ENCODE data around the gene THEMIS2. TPM values are rescaled to one million over a fixed set of nuclear protein-coding genes. Genes with fewer than 3 reads are reported as not detected.

THEMIS2 gene
- total and polyA plus RNA-seq, 2 experiments from 2014 or later = 0.92 to 1.7 TPM

DNA sequence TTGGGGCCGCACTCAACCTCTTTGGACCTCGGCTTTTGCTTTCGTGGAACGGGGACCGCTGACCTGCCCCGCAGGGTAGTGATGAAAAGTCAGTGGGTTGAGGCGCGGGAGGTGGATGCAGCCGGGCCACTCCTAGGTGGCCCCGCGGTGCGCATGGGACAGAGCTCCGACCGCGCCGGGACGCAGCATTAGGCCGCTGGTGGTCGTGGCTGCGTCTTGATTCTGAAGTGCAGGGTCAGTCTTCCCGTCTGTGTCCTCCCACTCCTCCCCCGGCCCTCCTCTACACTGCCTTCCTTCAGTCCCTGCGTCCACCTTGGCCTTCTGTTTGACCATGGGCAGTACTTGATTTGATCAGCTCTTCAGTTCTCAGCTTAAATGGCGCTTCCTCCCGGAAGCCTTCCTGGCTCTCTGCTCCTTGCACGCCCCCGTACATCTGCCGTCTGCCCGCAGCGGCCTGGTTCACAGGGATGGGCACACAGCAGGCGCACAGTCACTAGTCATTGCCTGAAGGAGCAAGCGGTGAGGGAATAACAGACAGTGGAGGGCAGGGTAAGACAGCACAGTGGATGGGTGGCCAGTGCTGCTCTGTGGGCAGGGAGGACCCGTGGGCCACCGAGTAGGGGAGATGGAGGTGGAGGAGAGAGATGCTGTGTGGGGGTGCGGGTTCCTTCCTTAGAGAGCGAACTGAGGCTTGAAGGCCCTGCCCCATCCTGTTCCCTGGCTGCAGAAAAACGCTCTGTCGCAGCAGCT, 633 bp downstream of the THEMIS2 start:
- H3K27ac ChIP-seq = no peak overlapping the region
- TF ChIP-seq, protein P1, sequence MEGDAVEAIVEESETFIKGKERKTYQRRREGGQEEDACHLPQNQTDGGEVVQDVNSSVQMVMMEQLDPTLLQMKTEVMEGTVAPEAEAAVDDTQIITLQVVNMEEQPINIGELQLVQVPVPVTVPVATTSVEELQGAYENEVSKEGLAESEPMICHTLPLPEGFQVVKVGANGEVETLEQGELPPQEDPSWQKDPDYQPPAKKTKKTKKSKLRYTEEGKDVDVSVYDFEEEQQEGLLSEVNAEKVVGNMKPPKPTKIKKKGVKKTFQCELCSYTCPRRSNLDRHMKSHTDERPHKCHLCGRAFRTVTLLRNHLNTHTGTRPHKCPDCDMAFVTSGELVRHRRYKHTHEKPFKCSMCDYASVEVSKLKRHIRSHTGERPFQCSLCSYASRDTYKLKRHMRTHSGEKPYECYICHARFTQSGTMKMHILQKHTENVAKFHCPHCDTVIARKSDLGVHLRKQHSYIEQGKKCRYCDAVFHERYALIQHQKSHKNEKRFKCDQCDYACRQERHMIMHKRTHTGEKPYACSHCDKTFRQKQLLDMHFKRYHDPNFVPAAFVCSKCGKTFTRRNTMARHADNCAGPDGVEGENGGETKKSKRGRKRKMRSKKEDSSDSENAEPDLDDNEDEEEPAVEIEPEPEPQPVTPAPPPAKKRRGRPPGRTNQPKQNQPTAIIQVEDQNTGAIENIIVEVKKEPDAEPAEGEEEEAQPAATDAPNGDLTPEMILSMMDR (IDR thresholded peaks at IDR 0.05; ENCODE audit: low read depth, low read length) = no peak
- H3K36me3 ChIP-seq = no peaks in the 10 kb centered on the region
- peaks cover 9% of the 10 kb centered on the region for H3K27me3 ChIP-seq
- peak overlapping the region; percentile 37 for H3K4me3 ChIP-seq
- H3K4me1 ChIP-seq (ENCODE audit: low read depth) = no peaks in the 10 kb centered on the region
- no peaks in the 10 kb centered on the region for H3K9me3 ChIP-seq (ENCODE audit: low read depth)
- DNase-seq (ENCODE audit: low read depth in 1 of 2, low spot score in 1 of 2) = peak; percentile 5 to 16

DNA sequence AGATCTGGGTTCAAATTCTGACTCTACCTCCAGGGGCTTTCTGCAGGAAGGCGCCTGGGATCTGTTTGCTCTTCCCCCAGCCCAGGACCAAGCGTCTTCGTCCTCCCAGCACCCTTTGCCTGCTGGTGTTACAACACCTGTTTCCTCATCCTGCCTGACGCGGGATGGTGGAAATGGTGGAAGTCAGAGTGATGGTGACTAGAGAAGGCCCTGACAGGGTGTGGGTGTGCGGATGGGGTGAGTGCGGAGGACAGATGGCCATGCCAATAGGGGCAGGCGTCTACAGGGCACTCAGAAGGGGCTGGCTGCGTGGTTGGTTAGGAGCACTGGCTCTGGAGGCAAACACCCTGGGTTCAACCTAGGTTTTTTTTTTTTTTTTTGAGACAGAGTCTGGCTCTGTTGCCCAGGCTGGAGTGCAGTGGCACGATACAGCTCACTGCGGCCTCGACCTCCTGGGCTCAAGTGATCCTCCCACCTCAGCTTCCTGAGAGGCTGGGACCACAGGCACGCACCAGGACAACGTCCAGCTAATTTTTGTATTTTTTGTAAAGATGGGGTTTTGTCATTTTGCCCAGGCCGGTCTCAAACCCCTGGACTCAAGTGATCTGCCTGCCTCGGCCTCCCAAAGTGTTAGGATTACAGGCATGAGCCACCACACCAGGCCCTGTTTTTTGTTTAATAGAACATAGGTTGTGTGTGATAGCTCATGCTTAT, 1.5 kb downstream of the THEMIS2 start:
- Histone ChIP-seq H3K36me3 (no peaks in the 10 kb centered on the region), H3K27me3 (peaks cover 9% of the 10 kb centered on the region), H3K4me3 (no peak overlapping the region), H3K4me1 (ENCODE audit: low read depth) (no peaks in the 10 kb centered on the region), H3K9me3 (ENCODE audit: low read depth) (no peaks in the 10 kb centered on the region), H3K27ac (no peak overlapping the region)
- TF ChIP-seq, protein P1 (IDR thresholded peaks at IDR 0.05; ENCODE audit: low read depth, low read length) = no peak
- no peak for DNase-seq (ENCODE audit: low read depth in 1 of 2, low spot score in 1 of 2)

DNA sequence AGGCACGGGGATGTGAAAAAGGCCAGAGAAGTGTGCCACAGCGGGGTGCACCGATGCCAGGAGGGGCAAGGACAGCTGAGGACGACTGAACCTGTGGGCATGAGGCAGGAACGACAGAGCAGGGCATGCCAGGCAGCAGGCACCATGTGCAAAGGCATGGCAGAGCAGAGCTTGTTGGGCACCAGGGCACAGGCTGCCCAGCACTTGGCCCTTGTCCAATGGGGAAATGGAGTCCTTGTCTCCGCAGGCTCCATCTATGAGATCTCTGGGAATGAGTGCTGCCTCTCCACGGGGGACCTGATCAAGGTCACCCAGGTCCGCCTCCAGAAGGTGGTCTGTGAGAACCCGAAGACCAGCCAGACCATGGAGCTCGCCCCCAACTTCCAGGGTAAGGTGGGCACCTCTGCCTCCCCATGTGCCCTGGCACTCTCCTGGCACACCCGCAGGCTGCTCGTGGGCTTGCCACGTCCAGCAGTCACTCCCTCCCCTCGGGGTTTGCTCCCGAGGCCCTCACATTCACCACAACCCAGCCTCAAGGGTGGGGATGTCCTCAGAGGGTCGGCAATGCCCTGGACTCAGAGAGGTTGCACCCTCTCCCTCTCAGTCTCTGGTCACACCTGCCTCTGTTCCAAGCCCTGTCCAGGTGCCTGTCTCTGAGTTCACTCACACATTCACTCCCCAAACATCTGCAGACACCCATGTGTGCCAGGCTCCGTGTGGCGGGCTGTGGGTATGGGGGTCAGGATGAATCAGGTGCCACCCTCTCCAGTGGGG, 4.2 kb downstream of the THEMIS2 start:
- H3K27me3 ChIP-seq = peaks cover 9% of the 10 kb centered on the region
- H3K27ac ChIP-seq = no peak overlapping the region
- H3K36me3 ChIP-seq = no peaks in the 10 kb centered on the region
- H3K9me3 ChIP-seq (ENCODE audit: low read depth) = no peaks in the 10 kb centered on the region
- DNase-seq (ENCODE audit: low read depth in 1 of 2, low spot score in 1 of 2) = no peak
- TF ChIP-seq, protein P1 (IDR thresholded peaks at IDR 0.05; ENCODE audit: low read depth, low read length) = no peak
- no peak overlapping the region for H3K4me3 ChIP-seq
- no peaks in the 10 kb centered on the region for H3K4me1 ChIP-seq (ENCODE audit: low read depth)

DNA sequence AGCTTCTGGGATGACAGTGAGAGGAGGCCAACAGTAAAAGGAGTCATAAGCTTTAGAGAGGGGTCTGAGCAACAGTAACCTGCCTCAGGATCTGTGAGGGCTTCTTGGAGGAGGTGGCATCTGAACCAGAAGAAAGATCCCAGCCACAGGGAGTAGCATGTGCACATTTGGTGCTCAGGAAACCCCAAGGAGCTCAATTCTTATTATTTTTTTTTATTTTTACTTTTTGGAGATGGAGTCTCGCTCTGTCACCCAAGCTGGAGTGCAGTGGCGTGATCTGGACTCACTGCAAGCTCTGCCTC, 4.7 kb downstream of the THEMIS2 start:
- Histone ChIP-seq H3K4me1 (ENCODE audit: low read depth) (no peaks in the 10 kb centered on the region), H3K4me3 (no peak overlapping the region), H3K36me3 (no peaks in the 10 kb centered on the region), H3K27ac (no peak overlapping the region), H3K27me3 (peaks cover 9% of the 10 kb centered on the region), H3K9me3 (ENCODE audit: low read depth) (no peaks in the 10 kb centered on the region)
- TF ChIP-seq, protein P1 (IDR thresholded peaks at IDR 0.05; ENCODE audit: low read depth, low read length) = no peak
- DNase-seq (ENCODE audit: low read depth in 1 of 2, low spot score in 1 of 2) = no peak

DNA sequence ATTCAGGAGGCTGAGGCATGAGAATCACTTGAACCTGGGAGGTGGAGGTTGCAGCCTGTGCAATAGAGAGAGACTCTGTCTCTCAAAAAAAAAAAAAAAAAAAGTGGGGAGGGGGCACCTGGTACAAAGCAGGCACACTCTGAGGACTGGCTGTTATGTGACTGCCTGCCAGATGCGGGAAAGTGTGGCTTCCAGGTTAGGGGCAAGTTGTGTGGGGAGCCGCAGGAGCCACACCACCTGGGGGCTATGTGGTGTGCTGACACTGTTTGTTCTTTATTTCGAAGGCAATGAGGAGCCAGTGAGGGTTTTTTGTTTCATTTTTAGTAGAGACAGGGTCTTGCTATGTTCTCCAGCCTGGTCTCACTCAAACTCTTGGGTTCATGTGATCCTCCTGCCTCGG, 5.7 kb downstream of the THEMIS2 start:
- H3K27me3 ChIP-seq = peaks cover 5% of the 10 kb centered on the region
- TF ChIP-seq, protein P1 (IDR thresholded peaks at IDR 0.05; ENCODE audit: low read depth, low read length) = no peak
- H3K36me3 ChIP-seq = no peaks in the 10 kb centered on the region
- no peak overlapping the region for H3K4me3 ChIP-seq
- no peak overlapping the region for H3K27ac ChIP-seq
- DNase-seq (ENCODE audit: low read depth in 1 of 2, low spot score in 1 of 2) = no peak
- no peaks in the 10 kb centered on the region for H3K9me3 ChIP-seq (ENCODE audit: low read depth)
- no peaks in the 10 kb centered on the region for H3K4me1 ChIP-seq (ENCODE audit: low read depth)

Data from cardiac muscle cell (in vitro differentiated cells and primary cell).